Breast epithelium (tissue), 4 donors: ENCODE measurements around the gene KRTAP5-3. TPM values are rescaled to one million over a fixed set of nuclear protein-coding genes. Genes with fewer than 3 reads are reported as not detected.

Experiments
- DNase-seq, 2 donors: peaks; one replicate each; pipeline ENCODE4 v3.0.0-alpha.2; 2019; ENCODE audit warnings: low spot score in 2 of 2
- H3K27ac ChIP-seq, 2 donors: fragments of 200-600 bp; sonication (generic) in 1 of 2; one replicate each; pipeline ENCODE4 v1.5.1; 2016 to 2019; ENCODE audit warnings: mild to moderate bottlenecking in 1 of 2
- H3K27me3 ChIP-seq, 2 donors: fragments of 200-600 bp; sonication (generic) in 1 of 2; one replicate each; pipeline versions ENCODE4 v1.5.1 to v1.6.0; 2017 to 2019; ENCODE audit warnings: control low read depth in 1 of 2, mild to moderate bottlenecking in 1 of 2
- H3K36me3 ChIP-seq: fragments of 200-600 bp; one replicate; pipeline ENCODE4 v1.5.1; 2019
- H3K4me1 ChIP-seq, 2 donors: fragments of 200-600 bp; sonication (generic); one replicate each; pipeline ENCODE4 v1.5.1; 2016 to 2019; ENCODE audit warnings: control low read depth in 1 of 2
- H3K4me3 ChIP-seq, 3 donors: fragments of 200-600 bp; sonication (generic); 1 replicate in 2 of 3; 2 replicates in 1 of 3; pipeline ENCODE4 v1.5.1; 2016 to 2019; ENCODE audit warnings: mild to moderate bottlenecking in 3 of 3, moderate library complexity in 2 of 3
- H3K9me3 ChIP-seq, 2 donors: fragments of 200-600 bp; sonication (generic) in 1 of 2; one replicate each; pipeline ENCODE4 v1.5.1; 2016 to 2019; ENCODE audit warnings: control low read depth in 1 of 2
- POLR2A ChIP-seq: fragments of 450-650 bp; IDR thresholded peaks from one replicate; pipeline ENCODE4 v1.6.1; 2016; ENCODE audit warnings: antibody characterized with exemption, mild to moderate bottlenecking, moderate library complexity
- POLR2AphosphoS5 ChIP-seq, 3 donors: sonication (generic); formaldehyde crosslinking; IDR thresholded peaks; one replicate each; pipeline ENCODE4 v1.6.1; 2017; ENCODE audit warnings: antibody characterized with exemption in 3 of 3
- intact Hi-C: fragments of 100-400 bp; cut with DNase I; formaldehyde crosslinking; loops from one replicate; pipeline ENCODE4 v1.15.1; 2023; ENCODE audit warnings: low total_unique reads
- total RNA-seq, 3 donors: library from RNA; depleted of rRNA; stranded (reverse); fragments of >200 nt; gene quantifications; one replicate each; pipeline ENCODE4 v1.1.0, GENCODE V29; 2016
- TF ChIP-seq, protein P1 (sequence below), 3 donors: fragments of 450-650 bp; IDR thresholded peaks; one replicate each; pipeline ENCODE4 v1.5.1; 2016 to 2017; ENCODE audit warnings: antibody characterized with exemption in 3 of 3, mild to moderate bottlenecking in 3 of 3, moderate library complexity in 3 of 3

The KRTAP5-3 gene
- total RNA-seq, 3 donors from 2014 or later: not detected

DNA sequence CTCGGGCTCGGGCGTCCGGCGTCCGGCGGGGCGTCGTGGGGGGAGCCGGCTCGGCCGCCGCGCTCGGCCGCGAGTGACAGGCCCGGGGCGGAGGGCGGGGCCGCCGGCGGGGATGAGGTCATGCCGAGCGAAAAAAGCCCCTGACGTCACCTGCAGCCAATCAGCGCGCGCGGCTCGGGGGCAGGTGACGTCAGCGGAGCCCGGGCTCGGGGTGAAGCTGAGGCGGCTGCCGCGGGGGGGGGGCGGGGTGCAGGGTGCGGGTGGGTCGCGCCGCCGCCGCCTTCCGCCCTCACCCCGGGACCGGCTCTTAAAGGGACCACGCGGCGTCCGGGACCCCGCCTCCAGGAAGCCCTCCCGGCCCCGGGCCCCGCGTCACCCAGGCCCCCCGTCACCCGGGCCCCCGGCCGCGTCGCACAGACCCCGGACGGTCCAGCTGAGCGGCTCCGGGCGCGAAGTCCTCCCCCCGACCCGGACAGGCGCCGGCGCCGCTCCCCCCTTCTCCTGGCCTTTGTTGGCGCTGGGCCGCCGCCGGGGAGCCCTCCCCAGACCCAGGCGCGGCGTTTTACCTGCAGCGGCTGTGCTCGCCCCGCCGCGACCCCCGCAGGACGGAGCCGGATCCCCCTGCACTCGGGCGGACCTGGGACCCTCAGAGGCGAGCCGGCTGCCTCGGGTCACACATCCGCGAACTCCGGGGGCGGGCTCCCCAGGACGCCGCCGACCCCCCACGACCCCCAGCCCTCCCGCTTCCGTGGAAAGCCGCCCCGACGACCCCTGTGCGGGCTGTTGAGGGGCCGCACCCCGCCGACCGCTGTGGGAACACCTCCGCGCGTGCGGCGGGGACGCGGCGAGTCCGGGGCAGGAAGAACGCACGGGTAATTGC is 35.8 kb downstream of the KRTAP5-3 start, which contains the start of gene DUSP8:
DUSP8 (minus strand) TSS at position 75 of the 880 bp plus-strand sequence. CDS start 6,445 bp downstream, outside the sequence.
- Histone ChIP-seq H3K9me3 (no peaks in the 10 kb centered on the region), H3K4me1 (peaks cover 0 to 7% of the 10 kb centered on the region in 2 donors), H3K27ac (peak within 1 kb of the TSS; percentile 75 to 92), H3K36me3 (no peaks in the 10 kb centered on the region), H3K27me3 (peaks cover 0 to 15% of the 10 kb centered on the region in 2 donors), H3K4me3 (peak within 1 kb of the TSS; percentile 50 to 77 (median 61))
- peak; percentile 84 to 89 for DNase-seq
- intact Hi-C loops: no loop called here
- no peak for TF ChIP-seq POLR2AphosphoS5 (IDR thresholded peaks at IDR 0.05)
- no peak for TF ChIP-seq POLR2A
- TF ChIP-seq, protein P1, sequence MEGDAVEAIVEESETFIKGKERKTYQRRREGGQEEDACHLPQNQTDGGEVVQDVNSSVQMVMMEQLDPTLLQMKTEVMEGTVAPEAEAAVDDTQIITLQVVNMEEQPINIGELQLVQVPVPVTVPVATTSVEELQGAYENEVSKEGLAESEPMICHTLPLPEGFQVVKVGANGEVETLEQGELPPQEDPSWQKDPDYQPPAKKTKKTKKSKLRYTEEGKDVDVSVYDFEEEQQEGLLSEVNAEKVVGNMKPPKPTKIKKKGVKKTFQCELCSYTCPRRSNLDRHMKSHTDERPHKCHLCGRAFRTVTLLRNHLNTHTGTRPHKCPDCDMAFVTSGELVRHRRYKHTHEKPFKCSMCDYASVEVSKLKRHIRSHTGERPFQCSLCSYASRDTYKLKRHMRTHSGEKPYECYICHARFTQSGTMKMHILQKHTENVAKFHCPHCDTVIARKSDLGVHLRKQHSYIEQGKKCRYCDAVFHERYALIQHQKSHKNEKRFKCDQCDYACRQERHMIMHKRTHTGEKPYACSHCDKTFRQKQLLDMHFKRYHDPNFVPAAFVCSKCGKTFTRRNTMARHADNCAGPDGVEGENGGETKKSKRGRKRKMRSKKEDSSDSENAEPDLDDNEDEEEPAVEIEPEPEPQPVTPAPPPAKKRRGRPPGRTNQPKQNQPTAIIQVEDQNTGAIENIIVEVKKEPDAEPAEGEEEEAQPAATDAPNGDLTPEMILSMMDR (IDR thresholded peaks at IDR 0.05): no peak

DNA sequence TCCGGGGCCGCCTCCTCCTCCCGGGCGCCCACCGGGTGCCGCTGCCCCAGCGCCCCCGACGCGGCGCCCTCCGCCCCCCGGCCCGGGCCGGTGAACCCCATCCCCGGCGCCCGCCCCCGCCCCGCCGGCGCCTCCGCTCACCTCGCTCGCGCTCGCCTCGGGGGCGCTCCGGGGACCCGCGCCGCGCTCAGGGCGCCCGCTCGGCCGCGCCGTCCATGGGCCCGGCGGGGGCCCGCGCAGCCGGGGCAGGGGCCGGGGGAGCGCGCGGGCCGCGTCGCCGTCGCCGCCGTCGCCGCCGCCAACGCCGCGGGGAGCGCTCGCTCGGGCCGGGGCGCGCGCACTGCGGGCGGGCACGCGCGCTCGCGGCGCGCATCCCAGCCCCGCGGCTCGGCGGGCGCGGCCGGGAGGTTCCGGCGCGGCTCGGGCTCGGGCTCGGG is 36.5 kb downstream of the KRTAP5-3 start:
- intact Hi-C loops: no loop called here
- peaks cover 0 to 15% of the 10 kb centered on the region in 2 donors for H3K27me3 ChIP-seq
- no peaks in the 10 kb centered on the region for H3K36me3 ChIP-seq
- peaks cover 0 to 7% of the 10 kb centered on the region in 2 donors for H3K4me1 ChIP-seq
- H3K9me3 ChIP-seq: no peaks in the 10 kb centered on the region
- no peak for DNase-seq
- TF ChIP-seq POLR2A (no peak), POLR2AphosphoS5 (IDR thresholded peaks at IDR 0.05) (no peak)
- TF ChIP-seq, protein P1 (IDR thresholded peaks at IDR 0.05): no peak
- H3K27ac ChIP-seq: peak overlapping the region; percentile 72 to 75
- H3K4me3 ChIP-seq: peak overlapping the region; percentile 50 to 77 (median 61)

GRCh38 chr11:1570896-1571759 is 37.1 kb downstream of the KRTAP5-3 start:
- peaks cover 0 to 15% of the 10 kb centered on the region in 2 donors for H3K27me3 ChIP-seq
- H3K4me1 ChIP-seq: peaks cover 0 to 7% of the 10 kb centered on the region in 2 donors
- intact Hi-C loops: no loop called here
- peak overlapping the region; percentile 50 to 77 (median 61) for H3K4me3 ChIP-seq
- H3K36me3 ChIP-seq: no peaks in the 10 kb centered on the region
- peak overlapping the region; percentile 69 to 72 for H3K27ac ChIP-seq
- DNase-seq: peak in 1 of 2 donors; percentile 32
- no peaks in the 10 kb centered on the region for H3K9me3 ChIP-seq
- peak in 1 of 3 donors; percentile 19 for TF ChIP-seq POLR2AphosphoS5 (IDR thresholded peaks at IDR 0.05)
- TF ChIP-seq POLR2A: no peak

- intact Hi-C loops: no loop called here
- no peak for DNase-seq
These were observed 37.8 kb downstream of the KRTAP5-3 start for GRCh38 chr11:1570531-1570895.

More at GRCh38 chr11:1570531-1570895, 37.8 kb downstream of the KRTAP5-3 start:
- H3K9me3 ChIP-seq: no peaks in the 10 kb centered on the region
- peaks cover 0 to 7% of the 10 kb centered on the region in 2 donors for H3K4me1 ChIP-seq
- peak overlapping the region in 2 of 3 donors; percentile 61 to 77 for H3K4me3 ChIP-seq
- H3K36me3 ChIP-seq: no peaks in the 10 kb centered on the region
- H3K27me3 ChIP-seq: peaks cover 0 to 15% of the 10 kb centered on the region in 2 donors
- TF ChIP-seq, protein P1 (IDR thresholded peaks at IDR 0.05): no peak
- TF ChIP-seq POLR2AphosphoS5 (IDR thresholded peaks at IDR 0.05) (no peak), POLR2A (no peak)
- H3K27ac ChIP-seq: peak overlapping the region in 1 of 2 donors; percentile 72
